GM23338 (cell line): ENCODE data around the gene NEO1. TPM values are rescaled to one million over a fixed set of nuclear protein-coding genes. Genes with fewer than 3 reads are reported as not detected.

Experiments used
- ATAC-seq: fragments of 200-7000 bp; cut with Tn5 transposase; 3 replicates; pipeline ENCODE4 v1.9.1; 2020
- DNase-seq: peaks from one replicate; pipeline ENCODE4 v3.0.0-alpha.2; 2015; ENCODE audit warnings: low spot score
- H2AFZ ChIP-seq: fragments of 200-600 bp; sonication (generic); 2 replicates; pipeline ENCODE4 v1.8.0; 2016; ENCODE audit warnings: antibody characterized with exemption, mild to moderate bottlenecking, moderate library complexity
- H3F3A ChIP-seq: fragments of 200-600 bp; sonication (generic); replicated peaks from 2 replicates; pipeline ENCODE4 v1.8.0; 2017; ENCODE audit warnings: antibody characterized with exemption, mixed run types, low read depth
- H3K27ac ChIP-seq: fragments of 200-600 bp; sonication (generic); 2 replicates; pipeline ENCODE4 v1.6.1; 2016; ENCODE audit warnings: low read depth
- H3K27me3 ChIP-seq: fragments of 200-600 bp; sonication (generic); 2 replicates; pipeline ENCODE4 v1.8.0; 2016; ENCODE audit warnings: mild to moderate bottlenecking, mixed run types, moderate library complexity; ENCODE audit not compliant: insufficient read depth
- H3K36me3 ChIP-seq: fragments of 200-600 bp; sonication (generic); 2 replicates; pipeline ENCODE4 v1.8.0; 2016; ENCODE audit warnings: mild to moderate bottlenecking; ENCODE audit not compliant: insufficient read depth
- H3K4me1 ChIP-seq: fragments of 200-600 bp; sonication (generic); 2 replicates; pipeline ENCODE4 v1.8.0; 2016; ENCODE audit warnings: mild to moderate bottlenecking, moderate library complexity; ENCODE audit not compliant: insufficient read depth
- H3K4me2 ChIP-seq: fragments of 200-600 bp; sonication (generic); 2 replicates; pipeline ENCODE4 v1.7.1; 2017; ENCODE audit warnings: mixed run types
- H3K4me3 ChIP-seq: fragments of 200-600 bp; sonication (generic); 2 replicates; pipeline ENCODE4 v1.6.1; 2016; ENCODE audit warnings: mixed run types
- H3K79me2 ChIP-seq: fragments of 200-600 bp; sonication (generic); replicated peaks from 2 replicates; pipeline ENCODE4 v1.8.0; 2017; ENCODE audit warnings: mild to moderate bottlenecking; ENCODE audit not compliant: insufficient read depth
- H3K9me2 ChIP-seq: fragments of 200-600 bp; sonication (generic); 2 replicates; pipeline ENCODE4 v1.8.0; 2017; ENCODE audit not compliant: insufficient read depth
- H4K20me1 ChIP-seq: fragments of 200-600 bp; sonication (generic); replicated peaks from 2 replicates; pipeline ENCODE4 v1.8.0; 2017; ENCODE audit warnings: mild to moderate bottlenecking; ENCODE audit not compliant: insufficient read depth
- H3K27ac Mint-ChIP-seq: 2 replicates; pipeline ENCODE4 v1.8.0; 2020; ENCODE audit warnings: inconsistent platforms, mild to moderate bottlenecking, moderate library complexity, mixed read lengths
- H3K27me3 Mint-ChIP-seq: 3 replicates; pipeline ENCODE4 v1.8.0; 2022; ENCODE audit warnings: low read depth, mild to moderate bottlenecking, moderate library complexity, mixed read lengths, inconsistent platforms; ENCODE audit not compliant: insufficient read depth, poor library complexity
- H3K36me3 Mint-ChIP-seq: 3 replicates; pipeline ENCODE4 v1.8.0; 2021; ENCODE audit warnings: low read depth, mild to moderate bottlenecking, inconsistent platforms, moderate library complexity, mixed read lengths
- H3K4me1 Mint-ChIP-seq: 3 replicates; pipeline ENCODE4 v1.8.0; 2020; ENCODE audit warnings: mild to moderate bottlenecking, inconsistent platforms, mixed read lengths
- H3K4me3 Mint-ChIP-seq: 3 replicates; pipeline ENCODE4 v1.8.0; 2021; ENCODE audit warnings: moderate library complexity, mild to moderate bottlenecking, inconsistent platforms, mixed read lengths
- H3K9me3 Mint-ChIP-seq: 3 replicates; pipeline ENCODE4 v1.8.0; 2020; ENCODE audit warnings: moderate library complexity, mild to moderate bottlenecking, inconsistent platforms, mixed read lengths
- CREB1 ChIP-seq: fragments of 250-450 bp; sonication (Bioruptor Pico); IDR thresholded peaks from 2 replicates; pipeline ENCODE4 v1.5.0; 2020; ENCODE audit warnings: low read depth, mild to moderate bottlenecking, moderate library complexity
- CTCF ChIP-seq, 2 experiments: fragments of 200-600 bp in 1 of 2; sonication (generic) in 1 of 2; conservative IDR thresholded peaks; 2 replicates each; pipeline versions ENCODE4 v1.5.1 to v1.6.1; 2016 to 2017; ENCODE audit warnings: antibody characterized with exemption in 2 of 2, low read depth in 2 of 2, mild to moderate bottlenecking in 2 of 2, moderate library complexity in 1 of 2
- ETS1 ChIP-seq: IDR thresholded peaks from 2 replicates; pipeline ENCODE4 v1.6.1; 2016; ENCODE audit warnings: antibody characterized with exemption
- EZH2 ChIP-seq: fragments of 200-600 bp; sonication (generic); IDR thresholded peaks from one replicate; pipeline ENCODE4 v1.8.0; 2017; ENCODE audit warnings: antibody characterized with exemption, mild to moderate bottlenecking, low read depth; ENCODE audit not compliant: unreplicated experiment
- EZH2phosphoT487 ChIP-seq: fragments of 200-600 bp; sonication (generic); IDR thresholded peaks from one replicate; pipeline ENCODE4 v1.8.1; 2018; ENCODE audit warnings: antibody characterized with exemption; ENCODE audit not compliant: unreplicated experiment
- JUNB ChIP-seq: IDR thresholded peaks from one replicate; pipeline ENCODE4 v1.6.1; 2016; ENCODE audit warnings: antibody characterized with exemption; ENCODE audit not compliant: unreplicated experiment
- NANOG ChIP-seq: IDR thresholded peaks from 2 replicates; pipeline ENCODE4 v1.6.1; 2016; ENCODE audit warnings: antibody characterized with exemption, borderline replicate concordance
- POLR2AphosphoS5 ChIP-seq: IDR thresholded peaks from 2 replicates; pipeline ENCODE4 v1.6.1; 2016; ENCODE audit warnings: antibody characterized with exemption, low read depth
- REST ChIP-seq: IDR thresholded peaks from one replicate; pipeline ENCODE4 v1.6.1; 2018; ENCODE audit warnings: antibody characterized with exemption; ENCODE audit not compliant: unreplicated experiment
- STAT1 ChIP-seq: IDR thresholded peaks from one replicate; pipeline ENCODE4 v1.6.1; 2016; ENCODE audit warnings: antibody characterized with exemption; ENCODE audit not compliant: unreplicated experiment
- ZNF331 ChIP-seq: fragments of 250-450 bp; sonication (Bioruptor Pico); IDR thresholded peaks from 2 replicates; pipeline ENCODE4 v1.5.0; 2020; ENCODE audit warnings: low read depth, mild to moderate bottlenecking, moderate library complexity
- polyA plus RNA-seq: library from polyadenylated mRNA; unstranded; fragments of >200 nt; fragmentation: Nextera tagmentation; extraction: Ambion mirVana; gene quantifications from 2 replicates; pipeline ENCODE4 v1.2.1, GENCODE V29; 2016
- total RNA-seq: library from RNA; depleted of rRNA; stranded (reverse); fragments of >200 nt; shearing (Covaris generic); gene quantifications from 2 replicates; pipeline ENCODE4 v1.2.3, GENCODE V29; 2014

NEO1 gene
- total and polyA plus RNA-seq, 2 experiments from 2014 or later, result 8.4 to 45.8 TPM

GRCh38 chr15:73031648-73032047, 20.6 kb upstream of the NEO1 start (continued):
- TF ChIP-seq REST, result no peak
- TF ChIP-seq JUNB, result no peak

GRCh38 chr15:73033611-73034010, 18.7 kb upstream of the NEO1 start:
- Histone ChIP-seq H3F3A (no peaks in the 10 kb centered on the region), H3K79me2 (no peaks in the 10 kb centered on the region), H3K4me1 (peaks cover 17% of the 10 kb centered on the region), H3K36me3 (no peaks in the 10 kb centered on the region), H2AFZ (peak overlapping the region; percentile 83; the same call in 1 of the 2 replicates), H3K4me3 (no peak overlapping the region), H3K4me2 (no peak overlapping the region), H4K20me1 (no peaks in the 10 kb centered on the region), H3K27me3 (no peaks in the 10 kb centered on the region), H3K9me2 (no peaks in the 10 kb centered on the region), H3K27ac (no peak overlapping the region)
- ATAC-seq, result no peak
- DNase-seq, result no peak
- H3K27me3 Mint-ChIP-seq, result no peaks in the 10 kb centered on the region
- H3K4me3 Mint-ChIP-seq, result no peak overlapping the region
- no peaks in the 10 kb centered on the region for H3K36me3 Mint-ChIP-seq
- H3K27ac Mint-ChIP-seq, result no peak overlapping the region; the same call in 1 of the 2 replicates
- H3K9me3 Mint-ChIP-seq, result no peaks in the 10 kb centered on the region
- H3K4me1 Mint-ChIP-seq, result peaks cover 13% of the 10 kb centered on the region; the same call in 2 of the 3 replicates
- TF ChIP-seq EZH2 (no peak), CREB1 (CRISPR knock-in tag) (no peak), EZH2phosphoT487 (no peak), POLR2AphosphoS5 (no peak), ZNF331 (CRISPR knock-in tag) (no peak), ETS1 (no peak), STAT1 (no peak), REST (no peak), NANOG (no peak), CTCF (conservative IDR thresholded peaks at IDR 0.05; ENCODE audit: low read depth in 2 of 2) (no peak)
